NCI-H2227 treated with DMSO at 0.1 percent for 48 hours (cell line): ENCODE measurements around the gene MIGA2.
"Not testable (repeated sequence)": the region's sequence is repeated elsewhere in the genome, so short reads cannot be mapped to it uniquely, and the experiment has no call there.

Source experiments
- DNase-seq: peaks from one replicate; lab custom pipeline; 2025; lab: John Stamatoyannopoulos, UW

Gene MIGA2

DNA sequence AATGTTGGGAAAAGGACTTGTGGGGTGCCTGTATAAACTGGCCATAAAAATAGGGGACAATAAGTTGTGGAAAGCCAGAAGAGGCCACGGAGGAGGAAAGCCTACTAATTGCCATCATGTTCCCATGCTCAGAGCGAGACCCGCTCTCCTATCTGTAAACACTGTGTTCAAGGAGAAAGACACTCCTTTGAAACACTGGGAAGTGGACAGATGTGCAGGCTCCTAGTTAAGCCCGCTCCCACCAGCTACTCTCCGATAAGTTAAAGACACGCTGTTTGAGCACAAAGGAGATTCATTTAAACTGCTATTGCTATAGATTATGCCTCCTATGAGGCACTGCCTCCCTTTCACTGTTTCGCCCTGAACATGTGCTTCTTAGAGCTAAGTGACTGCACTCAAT, 64.9 kb downstream of the MIGA2 start:
- no peak for DNase-seq

DNA sequence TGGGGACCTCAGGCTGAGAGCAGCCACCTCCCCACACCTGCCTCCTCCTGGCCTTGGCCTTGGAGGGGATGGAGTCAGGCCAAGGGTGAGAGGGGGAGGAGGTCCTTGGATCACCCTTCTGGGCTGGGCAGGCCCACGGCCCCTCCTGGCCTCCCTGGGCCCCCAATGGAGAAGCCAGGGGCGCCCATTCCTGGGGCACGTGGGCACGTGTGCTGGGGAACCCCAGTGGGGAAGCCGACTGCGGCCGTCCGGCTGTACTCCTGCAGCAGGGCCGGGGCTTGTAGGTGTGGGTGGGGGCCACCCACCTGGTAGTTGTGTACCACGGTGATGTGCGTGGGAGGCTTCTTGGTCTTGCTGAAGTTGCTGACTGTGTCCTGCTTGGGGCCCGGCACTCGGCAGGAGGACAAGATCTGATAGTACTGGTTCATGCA, 65.7 kb downstream of the MIGA2 start:
- no peak for DNase-seq

- no peak for DNase-seq
Observed at GRCh38 chr9:129102791-129103594, 66.6 kb downstream of the MIGA2 start.

DNA sequence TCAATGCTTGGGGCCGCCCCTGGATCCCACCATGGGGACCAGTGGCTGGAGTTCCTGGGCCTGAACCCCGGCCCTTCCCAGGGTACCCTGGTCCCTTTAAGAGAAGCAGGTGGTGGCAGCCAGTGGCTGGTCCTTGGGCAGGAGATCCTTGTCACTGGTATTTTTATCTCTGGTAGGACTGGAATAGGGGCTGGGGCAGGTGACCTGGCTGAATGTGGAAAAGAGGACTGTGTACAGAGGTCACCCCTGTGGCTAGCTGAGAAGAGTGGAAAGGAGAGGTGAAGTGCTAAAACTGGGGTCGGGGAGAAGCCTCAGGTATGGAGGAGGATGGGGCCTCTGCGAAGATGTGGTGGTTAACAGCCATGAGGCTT, 67.2 kb downstream of the MIGA2 start:
- no peak for DNase-seq

GRCh38 chr9:129104051-129104450, 67.6 kb downstream of the MIGA2 start:
- no peak for DNase-seq

- no peak for DNase-seq
Observed at GRCh38 chr9:129105857-129106694, 69.7 kb downstream of the MIGA2 start.

DNA sequence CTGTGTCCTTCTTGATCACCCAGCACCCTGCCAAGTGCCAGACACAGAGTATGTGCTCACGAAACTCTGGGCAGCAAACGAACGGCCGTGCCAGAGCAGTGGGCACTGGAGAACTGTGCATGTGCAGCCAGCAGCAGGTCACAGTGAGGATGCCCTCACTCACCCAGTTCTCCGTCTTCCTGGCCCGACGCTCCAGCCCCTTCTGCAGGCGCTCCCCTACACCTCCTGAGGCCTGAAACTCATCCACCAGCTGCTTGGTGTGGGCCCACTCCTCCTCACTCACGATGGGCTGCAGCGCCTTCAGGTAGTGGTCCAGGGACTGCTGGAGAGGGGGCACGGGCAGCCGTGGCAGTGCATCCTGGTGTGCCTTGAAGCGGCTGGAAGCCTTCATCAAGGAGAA, 71.2 kb downstream of the MIGA2 start:
- DNase-seq = no peak

- no peak for DNase-seq
Observed at GRCh38 chr9:129108083-129108804, 71.8 kb downstream of the MIGA2 start.

DNA sequence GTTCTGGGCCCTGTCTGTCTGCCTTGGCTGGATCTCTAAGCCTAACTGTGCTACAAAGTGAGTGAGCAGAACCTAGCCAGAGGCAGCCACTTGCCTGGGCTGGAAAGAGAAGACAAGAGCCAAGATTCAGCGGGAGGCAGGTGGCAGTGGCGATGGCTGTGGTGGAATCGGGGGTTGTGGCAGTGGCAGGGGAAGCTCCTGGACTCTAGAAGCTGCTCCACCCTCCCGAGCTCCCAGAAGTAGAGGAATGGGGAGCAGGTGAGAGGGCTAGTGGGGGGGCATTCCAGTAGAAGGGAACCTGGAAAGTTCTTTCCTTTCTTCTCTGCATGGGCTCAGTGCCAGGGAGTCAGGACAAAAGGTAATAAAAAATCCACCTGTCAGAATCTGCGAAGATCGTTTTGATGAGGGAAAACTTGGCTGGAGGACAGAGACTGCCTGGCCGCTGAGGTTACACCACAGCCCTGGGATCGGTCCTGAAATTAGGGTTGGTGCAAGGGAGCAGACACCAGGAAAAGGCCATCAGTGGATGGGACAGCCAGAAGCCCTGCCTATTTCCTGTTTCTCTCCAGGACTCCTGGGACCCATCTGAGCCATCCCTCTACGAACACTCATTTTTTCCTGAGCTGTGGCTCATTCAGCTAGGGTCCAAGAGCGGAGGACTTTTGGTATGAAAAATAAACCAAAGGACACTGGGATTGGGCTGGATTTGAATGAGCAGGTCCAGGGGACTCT, 72.5 kb downstream of the MIGA2 start:
- DNase-seq = no peak

- DNase-seq = no peak
Observed at GRCh38 chr9:129109537-129109903, 73.1 kb downstream of the MIGA2 start.

GRCh38 chr9:129109952-129110739, 73.7 kb downstream of the MIGA2 start:
- no peak for DNase-seq

- peak; percentile 83 for DNase-seq
Observed at GRCh38 chr9:129110740-129111527, 74.5 kb downstream of the MIGA2 start, which contains the start of the genes CRAT and PTPA. Gene CRAT (minus strand): TSS chr9:129110793. CDS start chr9:129110509, 284 bp downstream. Gene PTPA (plus strand): TSS chr9:129111415. CDS start chr9:129111601, 186 bp downstream.

DNA sequence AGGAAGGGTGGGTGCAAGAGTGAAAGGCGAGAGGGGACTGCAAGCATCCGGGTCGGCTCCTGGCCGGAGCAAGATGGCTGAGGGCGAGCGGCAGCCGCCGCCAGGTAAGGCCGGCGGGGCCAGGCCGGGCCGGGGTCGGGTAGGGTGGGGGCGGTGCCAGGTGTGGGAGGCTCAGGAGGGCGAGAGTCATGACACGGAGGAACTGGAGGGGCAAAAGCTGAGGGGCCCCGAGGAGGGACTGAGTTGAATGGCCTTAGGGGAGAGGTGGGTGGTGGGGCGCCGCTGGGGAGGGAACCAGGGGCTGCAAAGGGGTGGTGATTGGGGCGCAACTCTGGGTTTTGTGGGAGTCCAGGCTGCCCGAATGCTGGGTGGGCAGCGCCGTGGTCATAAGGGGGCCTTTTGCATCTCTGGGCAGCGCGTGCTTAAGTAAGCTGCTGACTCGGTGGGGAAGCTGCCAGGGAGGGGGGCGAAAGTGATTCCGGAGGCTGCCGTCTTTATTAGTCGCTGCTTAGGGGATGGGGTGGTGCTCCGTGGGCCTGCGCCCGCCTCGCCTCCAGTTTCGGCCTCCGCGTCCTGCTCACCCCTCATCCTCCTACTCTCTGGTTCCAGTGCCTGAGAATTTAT, 75.2 kb downstream of the MIGA2 start:
- peak; percentile 37 for DNase-seq

DNA sequence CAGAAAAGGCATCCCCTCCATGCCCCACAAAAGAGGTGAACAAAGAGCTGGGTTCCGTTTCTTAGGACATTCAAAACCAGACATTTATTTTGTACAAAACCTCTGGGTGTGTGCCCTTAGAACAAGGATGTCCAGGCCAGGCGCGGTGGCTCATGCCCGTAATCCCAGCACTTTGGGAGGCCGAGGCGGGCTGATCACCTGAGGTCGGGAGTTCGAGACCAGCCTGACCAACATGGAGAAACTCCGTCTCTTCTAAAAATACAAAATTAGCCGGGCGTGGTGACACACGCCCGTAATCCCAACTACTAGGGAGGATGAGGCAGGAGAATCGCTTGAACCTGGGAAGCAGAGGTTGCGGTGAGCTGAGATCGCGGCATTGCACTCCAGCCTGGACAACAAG, 76.1 kb downstream of the MIGA2 start:
- not testable (repeated sequence) for DNase-seq

GRCh38 chr9:129113645-129114304, 77.3 kb downstream of the MIGA2 start:
- DNase-seq = no peak

DNA sequence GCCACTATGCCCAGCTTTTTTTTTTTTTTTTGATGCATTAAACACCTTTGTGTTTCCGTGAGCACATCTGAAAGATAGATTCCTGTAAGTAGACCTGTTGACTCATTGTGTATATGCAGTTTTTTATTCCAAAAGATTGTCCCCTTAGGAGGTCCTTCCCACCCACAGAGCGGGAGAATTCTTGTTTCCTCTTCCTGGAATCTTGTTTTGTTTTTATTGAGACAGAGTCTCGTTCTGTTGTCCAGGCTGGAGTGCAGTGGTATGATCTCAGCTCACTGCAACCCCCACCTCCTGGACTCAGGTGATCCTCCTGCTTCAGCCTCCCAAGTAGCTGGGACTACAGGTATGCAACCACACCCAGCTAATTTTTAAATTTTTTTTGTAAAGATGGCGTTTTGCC, 82.4 kb downstream of the MIGA2 start:
- DNase-seq = no peak

DNA sequence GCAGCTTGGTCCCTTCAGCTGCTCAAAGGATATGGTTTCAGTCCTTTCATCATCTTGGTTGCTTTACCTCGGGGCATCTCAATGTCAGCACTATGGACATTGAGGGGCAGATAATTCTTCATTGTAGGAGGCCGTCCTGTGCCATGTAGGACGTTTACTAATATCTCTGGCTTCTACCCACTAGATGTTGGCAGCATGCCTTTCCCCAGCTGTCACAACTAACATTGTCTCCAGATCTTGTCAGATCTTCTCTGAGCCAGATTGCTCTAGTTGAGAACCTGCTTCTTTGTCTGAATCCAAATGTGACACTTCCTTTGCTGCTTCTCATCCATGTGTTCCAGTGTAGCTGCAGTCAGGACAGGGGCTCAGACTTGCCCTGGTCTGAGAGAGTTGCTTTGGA, 85.1 kb downstream of the MIGA2 start:
- no peak for DNase-seq
